Measurements from ENCODE around the gene OR13C8.

- TF ChIP-seq, protein P1, sequence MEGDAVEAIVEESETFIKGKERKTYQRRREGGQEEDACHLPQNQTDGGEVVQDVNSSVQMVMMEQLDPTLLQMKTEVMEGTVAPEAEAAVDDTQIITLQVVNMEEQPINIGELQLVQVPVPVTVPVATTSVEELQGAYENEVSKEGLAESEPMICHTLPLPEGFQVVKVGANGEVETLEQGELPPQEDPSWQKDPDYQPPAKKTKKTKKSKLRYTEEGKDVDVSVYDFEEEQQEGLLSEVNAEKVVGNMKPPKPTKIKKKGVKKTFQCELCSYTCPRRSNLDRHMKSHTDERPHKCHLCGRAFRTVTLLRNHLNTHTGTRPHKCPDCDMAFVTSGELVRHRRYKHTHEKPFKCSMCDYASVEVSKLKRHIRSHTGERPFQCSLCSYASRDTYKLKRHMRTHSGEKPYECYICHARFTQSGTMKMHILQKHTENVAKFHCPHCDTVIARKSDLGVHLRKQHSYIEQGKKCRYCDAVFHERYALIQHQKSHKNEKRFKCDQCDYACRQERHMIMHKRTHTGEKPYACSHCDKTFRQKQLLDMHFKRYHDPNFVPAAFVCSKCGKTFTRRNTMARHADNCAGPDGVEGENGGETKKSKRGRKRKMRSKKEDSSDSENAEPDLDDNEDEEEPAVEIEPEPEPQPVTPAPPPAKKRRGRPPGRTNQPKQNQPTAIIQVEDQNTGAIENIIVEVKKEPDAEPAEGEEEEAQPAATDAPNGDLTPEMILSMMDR (IDR thresholded peaks at IDR 0.05), result no peak
- no peak for TF ChIP-seq EZH2 (IDR thresholded peaks at IDR 0.05)
- TF ChIP-seq EZH2phosphoT487 (IDR thresholded peaks at IDR 0.05), result no peak
Measured at GRCh38 chr9:104604801-104605200, 35.8 kb downstream of the OR13C8 start.
